CD4-positive, alpha-beta T cell (primary cell): ENCODE data around the gene DNAH6. TPM values are rescaled to one million over a fixed set of nuclear protein-coding genes. Genes with fewer than 3 reads are reported as not detected.

ENCODE experiments used
- ATAC-seq: fragments of 200-7000 bp; cut with Tn5 transposase; one replicate; pipeline ENCODE4 v1.10.0; 2022; ENCODE audit warnings: mild to moderate bottlenecking; ENCODE audit not compliant: poor library complexity
- CTCF ChIA-PET: fragments of 350-600 bp; sonication (Branson Sonifier 250); formaldehyde crosslinking; loops from one replicate; lab custom pipeline; 2021; ENCODE audit warnings: antibody characterized with exemption, inconsistent platforms; lab: Charles Lee
- POLR2A ChIA-PET: fragments of 350-600 bp; sonication (Branson Sonifier 250); formaldehyde crosslinking; loops from one replicate; lab custom pipeline; 2021; ENCODE audit warnings: antibody characterized with exemption, inconsistent platforms; lab: Charles Lee
- DNase-seq, 14 experiments: peaks; one replicate each; pipeline ENCODE4 v3.0.0-alpha.2; 2013 to 2020; ENCODE audit warnings: mixed read lengths in 2 of 14
- H3K27ac ChIP-seq, 2 donors: one replicate each; pipeline versions ENCODE4 v1.5.1 to v1.7.0; 2013; ENCODE audit warnings: low read length in 2 of 2, low read depth in 1 of 2, mild to moderate bottlenecking in 1 of 2
- H3K27me3 ChIP-seq, 2 experiments: 1 replicate in 1 of 2; 2 replicates in 1 of 2; pipeline versions ENCODE4 v1.6.1 to v1.7.0; 2013; ENCODE audit warnings: low read length in 2 of 2, control low read depth in 1 of 2, mild to moderate bottlenecking in 1 of 2, moderate library complexity in 1 of 2; ENCODE audit not compliant: insufficient read depth in 2 of 2, control insufficient read depth in 1 of 2
- H3K36me3 ChIP-seq: one replicate; pipeline ENCODE4 v1.6.1; 2013; ENCODE audit warnings: low read length, control low read depth; ENCODE audit not compliant: insufficient read depth
- H3K4me1 ChIP-seq: one replicate; pipeline ENCODE4 v1.6.1; 2013; ENCODE audit warnings: low read length, control low read depth; ENCODE audit not compliant: insufficient read depth
- H3K4me3 ChIP-seq: one replicate; pipeline ENCODE4 v1.5.1; 2013; ENCODE audit warnings: mild to moderate bottlenecking, low read length, moderate library complexity
- H3K9me3 ChIP-seq, 2 experiments: 1 replicate in 1 of 2; 2 replicates in 1 of 2; pipeline versions ENCODE4 v1.6.1 to v1.7.0; 2013; ENCODE audit warnings: low read length in 2 of 2, mild to moderate bottlenecking in 2 of 2, control low read depth in 1 of 2, moderate library complexity in 1 of 2; ENCODE audit not compliant: control insufficient read depth in 1 of 2, insufficient read depth in 1 of 2
- H3K27ac Mint-ChIP-seq: one replicate; pipeline ENCODE4 v1.8.0; 2020; ENCODE audit warnings: mixed read lengths
- H3K27me3 Mint-ChIP-seq: one replicate; pipeline ENCODE4 v1.8.0; 2021; ENCODE audit warnings: mixed read lengths
- H3K36me3 Mint-ChIP-seq: one replicate; pipeline ENCODE4 v1.8.0; 2021; ENCODE audit warnings: low read depth, mixed read lengths
- H3K4me1 Mint-ChIP-seq: one replicate; pipeline ENCODE4 v1.8.0; 2021; ENCODE audit warnings: low read depth, mixed read lengths
- H3K4me3 Mint-ChIP-seq: one replicate; pipeline ENCODE4 v1.8.0; 2020; ENCODE audit warnings: mild to moderate bottlenecking, mixed read lengths
- H3K9me3 Mint-ChIP-seq: one replicate; pipeline ENCODE4 v1.8.0; 2020; ENCODE audit warnings: mixed read lengths
- intact Hi-C, 2 experiments: fragments of 100-400 bp; cut with DNase I in 1 of 2; cut with micrococcal nuclease in 1 of 2; formaldehyde crosslinking; loops; one replicate each; pipeline versions ENCODE4 v1.15.1 to v1.9.0; 2023 to 2025; cut with DNase I, micrococcal nuclease
- total RNA-seq, 174 experiments: library from RNA in 2 of 174; stranded (reverse) in 2 of 174; gene quantifications; one replicate each; pipeline ENCODE4 v1.2.3 and lab custom pipeline; 2021 to 2026
- TF ChIP-seq, protein P1 (sequence below): fragments of 200-600 bp; IDR thresholded peaks from one replicate; pipeline ENCODE4 v1.8.0; 2022; ENCODE audit warnings: antibody characterized with exemption, mild to moderate bottlenecking

Gene DNAH6
- total RNA-seq, 2 experiments from 2014 or later, result 0.59 to 1.2 TPM

DNA sequence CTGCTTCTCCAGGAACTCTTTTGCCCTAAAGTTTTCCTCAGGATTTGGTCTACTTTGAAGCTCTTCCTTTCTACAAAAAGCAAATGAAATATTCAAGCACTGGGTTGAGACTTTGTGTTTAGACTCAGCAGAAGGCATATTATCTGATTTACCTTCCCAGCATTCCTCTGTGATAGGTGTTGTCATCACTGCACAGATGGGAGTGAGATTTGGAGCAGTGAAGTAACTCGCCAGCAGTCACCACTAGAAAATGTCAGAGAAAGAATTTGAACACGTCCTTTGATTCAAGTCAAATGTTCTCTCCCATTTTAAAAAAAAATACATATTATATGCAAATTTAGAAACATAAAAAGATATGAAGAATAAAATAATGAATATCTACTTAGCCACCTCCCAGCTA lies 112.2 kb downstream of the DNAH6 start:
- DNase-seq (no peak), ATAC-seq (no peak)
- Mint-ChIP-seq H3K4me3 (no peak overlapping the region), H3K36me3 (no peaks in the 10 kb centered on the region), H3K27ac (no peak overlapping the region), H3K27me3 (no peaks in the 10 kb centered on the region), H3K9me3 (no peaks in the 10 kb centered on the region), H3K4me1 (peaks cover 32% of the 10 kb centered on the region)
- H3K36me3 ChIP-seq, result no peaks in the 10 kb centered on the region
- H3K27me3 ChIP-seq, result no peaks in the 10 kb centered on the region
- CTCF ChIA-PET, result interaction anchor here (0.6 kb wide), 1 partner anchor 351 kb away, joined by 3 read pairs; no protein-coding TSS in a partner anchor
- no peaks in the 10 kb centered on the region for H3K9me3 ChIP-seq
- peaks cover 10% of the 10 kb centered on the region for H3K4me1 ChIP-seq
- H3K4me3 ChIP-seq, result no peak overlapping the region
- intact Hi-C loops, result no loop called here
- TF ChIP-seq, protein P1, sequence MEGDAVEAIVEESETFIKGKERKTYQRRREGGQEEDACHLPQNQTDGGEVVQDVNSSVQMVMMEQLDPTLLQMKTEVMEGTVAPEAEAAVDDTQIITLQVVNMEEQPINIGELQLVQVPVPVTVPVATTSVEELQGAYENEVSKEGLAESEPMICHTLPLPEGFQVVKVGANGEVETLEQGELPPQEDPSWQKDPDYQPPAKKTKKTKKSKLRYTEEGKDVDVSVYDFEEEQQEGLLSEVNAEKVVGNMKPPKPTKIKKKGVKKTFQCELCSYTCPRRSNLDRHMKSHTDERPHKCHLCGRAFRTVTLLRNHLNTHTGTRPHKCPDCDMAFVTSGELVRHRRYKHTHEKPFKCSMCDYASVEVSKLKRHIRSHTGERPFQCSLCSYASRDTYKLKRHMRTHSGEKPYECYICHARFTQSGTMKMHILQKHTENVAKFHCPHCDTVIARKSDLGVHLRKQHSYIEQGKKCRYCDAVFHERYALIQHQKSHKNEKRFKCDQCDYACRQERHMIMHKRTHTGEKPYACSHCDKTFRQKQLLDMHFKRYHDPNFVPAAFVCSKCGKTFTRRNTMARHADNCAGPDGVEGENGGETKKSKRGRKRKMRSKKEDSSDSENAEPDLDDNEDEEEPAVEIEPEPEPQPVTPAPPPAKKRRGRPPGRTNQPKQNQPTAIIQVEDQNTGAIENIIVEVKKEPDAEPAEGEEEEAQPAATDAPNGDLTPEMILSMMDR, result no peak
- H3K27ac ChIP-seq, result no peak overlapping the region
- POLR2A ChIA-PET, result no interaction called here

DNA sequence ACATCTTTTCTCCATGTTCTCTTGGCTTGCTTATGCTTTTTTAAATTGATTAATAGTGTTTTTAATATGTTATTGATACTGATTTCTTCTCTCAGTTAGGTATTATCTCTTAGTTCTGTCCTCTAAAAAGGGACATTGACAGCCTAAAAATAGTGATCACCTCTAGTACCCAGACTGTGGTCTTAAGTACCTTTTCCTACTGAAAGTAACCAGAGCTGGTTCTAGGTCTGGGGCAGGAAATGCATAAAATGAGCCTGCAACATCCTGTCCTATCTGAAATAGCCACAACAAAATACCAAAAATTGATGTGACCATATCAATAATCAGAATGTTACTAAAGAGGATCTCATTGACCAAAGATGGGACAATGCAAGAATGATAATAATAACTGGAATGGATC lies 113.3 kb downstream of the DNAH6 start:
- ChIA-PET POLR2A (interaction anchor here (1.5 kb wide), 1 partner anchor 277 kb away, joined by 3 read pairs; no protein-coding TSS in a partner anchor), CTCF (interaction anchor here (0.6 kb wide), 1 partner anchor 448 kb away, joined by 4 read pairs; no protein-coding TSS in a partner anchor)
- ATAC-seq (no peak), DNase-seq (no peak)
- Mint-ChIP-seq H3K27me3 (no peaks in the 10 kb centered on the region), H3K9me3 (no peaks in the 10 kb centered on the region), H3K27ac (no peak overlapping the region), H3K36me3 (no peaks in the 10 kb centered on the region), H3K4me1 (peaks cover 39% of the 10 kb centered on the region), H3K4me3 (no peak overlapping the region)
- intact Hi-C loops, result no loop called here
- Histone ChIP-seq H3K9me3 (no peaks in the 10 kb centered on the region), H3K4me3 (no peak overlapping the region), H3K27ac (no peak overlapping the region), H3K4me1 (peaks cover 10% of the 10 kb centered on the region), H3K27me3 (no peaks in the 10 kb centered on the region), H3K36me3 (no peaks in the 10 kb centered on the region)
- TF ChIP-seq, protein P1, result no peak

DNA sequence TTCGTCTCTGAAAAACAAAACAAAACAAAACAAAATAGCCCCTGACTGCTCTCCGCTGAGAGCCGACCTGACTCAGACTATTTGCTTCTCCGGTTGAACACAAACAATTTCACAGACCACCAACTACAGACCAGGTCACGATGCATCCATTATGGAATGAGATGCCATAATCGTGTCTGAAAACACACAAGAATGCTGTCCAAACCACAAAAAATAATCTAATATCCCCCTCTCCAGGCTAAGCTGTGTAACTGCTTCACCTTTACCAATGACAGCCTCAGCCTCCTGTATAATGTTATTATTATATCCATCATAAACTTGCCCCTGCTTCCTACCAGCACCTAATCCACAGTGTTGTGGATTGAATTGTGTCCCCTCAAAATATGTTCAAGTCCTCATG lies 114.7 kb downstream of the DNAH6 start:
- ATAC-seq (peak; percentile 70), DNase-seq (peak in 3 of 14 experiments; percentile 62 to 68 (median 64))
- Histone ChIP-seq H3K4me3 (no peak overlapping the region), H3K4me1 (peaks cover 10% of the 10 kb centered on the region), H3K27ac (no peak overlapping the region), H3K36me3 (no peaks in the 10 kb centered on the region), H3K9me3 (no peaks in the 10 kb centered on the region), H3K27me3 (no peaks in the 10 kb centered on the region)
- no peaks in the 10 kb centered on the region for H3K9me3 Mint-ChIP-seq
- H3K27ac Mint-ChIP-seq, result no peak overlapping the region
- TF ChIP-seq, protein P1, result peak; percentile 67
- ChIA-PET CTCF (interaction anchor here (0.9 to 2.5 kb wide), 3 partner anchors 22 to 295 kb away, joined by 5 to 13 read pairs (median 9); no protein-coding TSS in a partner anchor), POLR2A (interaction anchor here (0.6 to 1.5 kb wide), 4 partner anchors 100 to 295 kb away, joined by 3 to 4 read pairs (median 4); partner anchors contain the start of gene DNAH6)
- H3K4me1 Mint-ChIP-seq, result peaks cover 48% of the 10 kb centered on the region
- no peaks in the 10 kb centered on the region for H3K36me3 Mint-ChIP-seq
- intact Hi-C loops, result loop anchor here (1.0 to 5.0 kb wide), 4 partner anchors 79 to 296 kb away; no protein-coding TSS in a partner anchor
- H3K27me3 Mint-ChIP-seq, result no peaks in the 10 kb centered on the region
- H3K4me3 Mint-ChIP-seq, result no peak overlapping the region
